Erythroblast (primary cell): ENCODE data around the gene GAPDH.

Source experiments
- GATA1 ChIP-seq: IDR thresholded peaks from 2 replicates; pipeline ENCODE4 v1.6.1; 2011; ENCODE audit warnings: low read depth, mild to moderate bottlenecking, control low read depth, low read length, moderate library complexity
- POLR2A ChIP-seq: IDR thresholded peaks from 2 replicates; pipeline ENCODE4 v1.6.1; 2011; ENCODE audit warnings: mild to moderate bottlenecking, low read length

GRCh38 chr12:6539707-6540134 lies 5.4 kb downstream of the GAPDH start:
- no peak for TF ChIP-seq POLR2A
- TF ChIP-seq GATA1, result no peak
